GM12878 (cell line): Measurements from ENCODE around the gene CNTLN. TPM values are rescaled to one million over a fixed set of nuclear protein-coding genes. Genes with fewer than 3 reads are reported as not detected.

Source experiments
- ATAC-seq: fragments of 200-7000 bp; cut with Tn5 transposase; 3 replicates; pipeline ENCODE4 v1.9.1; 2020; ENCODE audit warnings: mild to moderate bottlenecking, moderate library complexity
- BruUV-seq: library from RNA; stranded (reverse); fragments of 400-500 nt; replicated peaks from 2 replicates; lab custom pipeline; 2021; lab: Mats Ljungman, UMichigan
- CTCF ChIA-PET: fragments of 300-600 bp; sonication (Branson Sonifier 250); formaldehyde crosslinking; extraction: SDS; loops from one replicate; lab custom pipeline; 2021; ENCODE audit warnings: inconsistent platforms; lab: Yijun Ruan, JAX
- POLR2A ChIA-PET: fragments of 350-600 bp; formaldehyde crosslinking; extraction: SDS; loops from one replicate; lab custom pipeline; 2021; ENCODE audit warnings: inconsistent platforms; lab: Charles Lee
- RAD21 ChIA-PET: fragments of 300-600 bp; sonication (Branson Sonifier 250); formaldehyde crosslinking; loops from one replicate; lab custom pipeline; 2023; ENCODE audit warnings: antibody characterized with exemption; ENCODE audit not compliant: unreplicated experiment; lab: Charles Lee
- SMC1A ChIA-PET: fragments of 300-600 bp; sonication (Branson Sonifier 250); formaldehyde crosslinking; loops from one replicate; lab custom pipeline; 2023; ENCODE audit not compliant: unreplicated experiment, uncharacterized antibody; lab: Charles Lee
- DNase-seq: peaks from one replicate; pipeline ENCODE4 v3.0.0-alpha.2; 2011; ENCODE audit warnings: low read depth, low spot score
- FAIRE-seq: peaks from 3 replicates; lab custom pipeline; 2011; peaks lifted over from hg19 to GRCh38; lab: Jason Lieb, UNC
- H2AFZ ChIP-seq: 2 replicates; pipeline ENCODE4 v1.6.0; 2011; ENCODE audit warnings: low read depth, low read length, control low read depth; ENCODE audit not compliant: control insufficient read depth
- H3K27ac ChIP-seq: 2 replicates; pipeline ENCODE4 v1.5.1; 2011; ENCODE audit warnings: control low read depth; ENCODE audit not compliant: control insufficient read depth, insufficient read depth
- H3K27me3 ChIP-seq, 2 experiments: replicated peaks in 1 of 2; 2 replicates each; pipeline versions ENCODE4 v1.6.0 to v1.6.1; 2011; ENCODE audit warnings: low read length in 1 of 2; ENCODE audit not compliant: control insufficient read depth in 2 of 2, insufficient read depth in 2 of 2
- H3K36me3 ChIP-seq, 2 experiments: 2 replicates each; pipeline ENCODE4 v1.5.1; 2011; ENCODE audit warnings: low read length in 1 of 2; ENCODE audit not compliant: control insufficient read depth in 2 of 2, insufficient read depth in 2 of 2
- H3K4me1 ChIP-seq: 2 replicates; pipeline ENCODE4 v1.6.1; 2011; ENCODE audit warnings: mild to moderate bottlenecking, low read length, moderate library complexity, mixed read lengths; ENCODE audit not compliant: control insufficient read depth, insufficient read depth
- H3K4me2 ChIP-seq: 2 replicates; pipeline ENCODE4 v1.6.0; 2011; ENCODE audit warnings: control low read depth; ENCODE audit not compliant: control insufficient read depth, insufficient read depth
- H3K4me3 ChIP-seq: fragments of 200-600 bp; sonication (generic); 2 replicates; pipeline ENCODE4 v1.5.1; 2016
- H3K79me2 ChIP-seq: 2 replicates; pipeline ENCODE4 v1.6.0; 2011; ENCODE audit warnings: low read length; ENCODE audit not compliant: control insufficient read depth, insufficient read depth
- H3K9ac ChIP-seq: 2 replicates; pipeline ENCODE4 v1.8.0; 2011; ENCODE audit warnings: low read length, control low read depth, mixed read lengths; ENCODE audit not compliant: control insufficient read depth, insufficient read depth
- H3K9me3 ChIP-seq: replicated peaks from 3 replicates; pipeline ENCODE4 v1.5.1; 2011; ENCODE audit warnings: mild to moderate bottlenecking, low read length; ENCODE audit not compliant: control insufficient read depth, insufficient read depth
- H4K20me1 ChIP-seq: 2 replicates; pipeline ENCODE4 v1.6.0; 2011; ENCODE audit not compliant: control insufficient read depth, insufficient read depth
- CEBPB ChIP-seq, 2 experiments: fragments of 150-350 bp in 1 of 2; IDR thresholded peaks; 2 replicates each; pipeline ENCODE4 v1.6.1; 2012 to 2014; ENCODE audit warnings: low read depth in 2 of 2, low read length in 2 of 2, borderline replicate concordance in 1 of 2, inconsistent platforms in 1 of 2
- CUX1 ChIP-seq: IDR thresholded peaks from 2 replicates; pipeline ENCODE4 v1.6.1; 2012; ENCODE audit warnings: improper control_type of control experiment, low read depth, low read length; ENCODE audit not compliant: insufficient replicate concordance
- KAT2A ChIP-seq: conservative IDR thresholded peaks from 2 replicates; pipeline ENCODE4 v1.6.1; 2011; ENCODE audit warnings: low read depth, low read length; ENCODE audit not compliant: control insufficient read depth
- LARP7 ChIP-seq: fragments of 450-650 bp; IDR thresholded peaks from 2 replicates; pipeline ENCODE4 v1.6.1; 2017; ENCODE audit warnings: mild to moderate bottlenecking
- RAD21 ChIP-seq: IDR thresholded peaks from 2 replicates; pipeline ENCODE4 v1.6.1; 2011; ENCODE audit warnings: mild to moderate bottlenecking, low read depth, low read length, moderate library complexity; ENCODE audit not compliant: insufficient read depth
- SMAD1 ChIP-seq: fragments of 450-650 bp; IDR thresholded peaks from 2 replicates; pipeline ENCODE4 v1.6.1; 2018; ENCODE audit warnings: mild to moderate bottlenecking, low read depth; ENCODE audit not compliant: partially characterized antibody
- USF2 ChIP-seq: IDR thresholded peaks from 2 replicates; pipeline ENCODE4 v1.6.1; 2011; ENCODE audit warnings: low read depth, low read length, improper control_type of control experiment, borderline replicate concordance
- in situ Hi-C: fragments of 300-500 bp; cut with MboI; formaldehyde crosslinking; loops from 9 replicates; pipeline ENCODE4 v1.14.3; 2018; ENCODE audit warnings: mixed read lengths
- intact Hi-C: fragments of 100-400 bp; cut with micrococcal nuclease; formaldehyde crosslinking; loops from one replicate; pipeline ENCODE4 v1.14.2; 2022; ENCODE audit not compliant: unreplicated experiment
- polyA plus RNA-seq, 11 experiments: library from polyadenylated mRNA; depleted of rRNA in 4 of 11; unstranded in 6 of 11; stranded (reverse) in 5 of 11; fragments of >200 nt; fragmentation: Nextera tagmentation in 4 of 11; fragmentation: Illumina TruSeq in 1 of 11; extraction: Ambion mirVana in 4 of 11; extraction: Trizol in 1 of 11; gene quantifications; 1 replicate in 1 of 11; 2 replicates in 10 of 11; pipeline versions ENCODE4 v1.2.1 to v1.2.3, GENCODE V29; 2011 to 2016; ENCODE audit warnings: inconsistent platforms in 2 of 11, missing spikeins in 2 of 11, low read depth in 1 of 11
- total RNA-seq, 4 experiments: library from RNA; depleted of rRNA in 3 of 4; stranded (reverse); fragments of >200 nt in 3 of 4; fragmentation: Illumina TruSeq in 1 of 4; extraction: Trizol in 1 of 4; gene quantifications; 2 replicates each; pipeline versions ENCODE4 v1.2.1 to v1.2.3, GENCODE V29; 2013 to 2021

CNTLN gene
- total and polyA plus RNA-seq, 10 of the 15 experiments (the other 5 are each of a cell fraction or from before 2014, with no cell fraction given): 0.01 to 7.0 (median 0.03) TPM; not detected in 4

- no peak for TF ChIP-seq USF2
These were observed 50.7 kb downstream of the CNTLN start (continued) for GRCh38 chr9:17185481-17186029.

- Histone ChIP-seq H4K20me1 (no peaks in the 10 kb centered on the region), H3K36me3 (no peaks in the 10 kb centered on the region), H2AFZ (no peak overlapping the region), H3K27ac (no peak overlapping the region), H3K9me3 (no peaks in the 10 kb centered on the region), H3K27me3 (no peaks in the 10 kb centered on the region), H3K4me3 (no peak overlapping the region), H3K79me2 (no peaks in the 10 kb centered on the region), H3K4me1 (no peaks in the 10 kb centered on the region), H3K9ac (no peak overlapping the region), H3K4me2 (no peak overlapping the region)
- BruUV-seq: no TSS peak
- RAD21 ChIA-PET: no interaction called here
- FAIRE-seq: no peak
- POLR2A ChIA-PET: no interaction called here
- no peak for ATAC-seq
- CTCF ChIA-PET: no interaction called here
- DNase-seq: no peak
- in situ Hi-C loops (no loop called here), intact Hi-C loops (no loop called here)
- SMC1A ChIA-PET: no interaction called here
- TF ChIP-seq RAD21 (no peak), LARP7 (no peak), KAT2A (no peak), SMAD1 (no peak), CEBPB (IDR thresholded peaks at IDR 0.05; ENCODE audit: borderline replicate concordance in 1 of 2, low read depth in 2 of 2, low read length in 2 of 2) (no peak), CUX1 (no peak)
These were observed 56.2 kb downstream of the CNTLN start for GRCh38 chr9:17191082-17191481.
